AML-193 (cell line): ENCODE measurements around the gene FRMPD4.

Experiments
- DNase-seq, 2 experiments: peaks; one replicate each; lab custom pipeline; 2025; lab: John Stamatoyannopoulos, UW

FRMPD4 gene

GRCh38 chrX:12210971-12211370, 72.7 kb downstream of the FRMPD4 start:
- no peak for DNase-seq

- no peak for DNase-seq
Observed at GRCh38 chrX:12223650-12224049, 85.4 kb downstream of the FRMPD4 start.

GRCh38 chrX:12225107-12225506, 86.8 kb downstream of the FRMPD4 start:
- no peak for DNase-seq

GRCh38 chrX:12227412-12228041, 89.3 kb downstream of the FRMPD4 start:
- DNase-seq, result no peak

GRCh38 chrX:12228862-12229261, 90.6 kb downstream of the FRMPD4 start:
- no peak for DNase-seq

GRCh38 chrX:12229986-12230385, 91.7 kb downstream of the FRMPD4 start:
- no peak for DNase-seq

GRCh38 chrX:12234534-12235329, 96.5 kb downstream of the FRMPD4 start:
- DNase-seq, result no peak

GRCh38 chrX:12236156-12236555, 97.9 kb downstream of the FRMPD4 start:
- DNase-seq, result no peak

- DNase-seq, result no peak
Observed at GRCh38 chrX:12237131-12237530, 98.9 kb downstream of the FRMPD4 start.

- DNase-seq, result no peak
Observed at GRCh38 chrX:12237771-12238170, 99.5 kb downstream of the FRMPD4 start.

GRCh38 chrX:12239356-12240082, 101.2 kb downstream of the FRMPD4 start:
- no peak for DNase-seq

- no peak for DNase-seq
Observed at GRCh38 chrX:12240491-12240890, 102.2 kb downstream of the FRMPD4 start.

GRCh38 chrX:12241026-12241425, 102.8 kb downstream of the FRMPD4 start:
- no peak for DNase-seq

GRCh38 chrX:12245650-12246645, 107.7 kb downstream of the FRMPD4 start:
- DNase-seq, result no peak

- DNase-seq, result no peak
Observed at GRCh38 chrX:12249997-12250396, 111.7 kb downstream of the FRMPD4 start.

- DNase-seq, result no peak
Observed at GRCh38 chrX:12263211-12263610, 124.9 kb downstream of the FRMPD4 start.

- no peak for DNase-seq
Observed at GRCh38 chrX:12269484-12269883, 131.2 kb downstream of the FRMPD4 start.

GRCh38 chrX:12278151-12278550, 139.9 kb downstream of the FRMPD4 start:
- no peak for DNase-seq

- DNase-seq, result no peak
Observed at GRCh38 chrX:12282991-12283390, 144.7 kb downstream of the FRMPD4 start.

- DNase-seq, result no peak
Observed at GRCh38 chrX:12292996-12293765, 154.9 kb downstream of the FRMPD4 start.

- DNase-seq, result no peak
Observed at GRCh38 chrX:12297353-12297752, 159.1 kb downstream of the FRMPD4 start.
